Mesothelial cell of epicardium (in vitro differentiated cells): ENCODE results near the gene ECPAS. TPM values are rescaled to one million over a fixed set of nuclear protein-coding genes. Genes with fewer than 3 reads are reported as not detected.

Source experiments
- DNase-seq, 2 experiments: peaks; one replicate each; pipeline ENCODE4 v3.0.0; 2021; ENCODE audit warnings: low spot score in 2 of 2; ENCODE audit not compliant: unreplicated experiment in 2 of 2
- H3K27ac Mint-ChIP-seq: 2 replicates; pipeline ENCODE4 v1.8.0; 2021; ENCODE audit warnings: mixed read lengths
- H3K27me3 Mint-ChIP-seq: 2 replicates; pipeline ENCODE4 v1.8.0; 2021; ENCODE audit warnings: low read depth, mixed read lengths
- H3K36me3 Mint-ChIP-seq: 2 replicates; pipeline ENCODE4 v1.8.0; 2021; ENCODE audit warnings: mixed read lengths
- H3K4me1 Mint-ChIP-seq: 2 replicates; pipeline ENCODE4 v1.8.0; 2021; ENCODE audit warnings: mixed read lengths
- H3K4me3 Mint-ChIP-seq: 2 replicates; pipeline ENCODE4 v1.8.0; 2021; ENCODE audit warnings: mild to moderate bottlenecking, moderate library complexity, mixed read lengths
- H3K9me3 Mint-ChIP-seq: 2 replicates; pipeline ENCODE4 v1.8.0; 2021; ENCODE audit warnings: mixed read lengths
- CTCF ChIP-seq: fragments of 200-600 bp; sonication (generic); IDR thresholded peaks from one replicate; pipeline ENCODE4 v1.5.0; 2021; ENCODE audit warnings: antibody characterized with exemption; ENCODE audit not compliant: unreplicated experiment
- total RNA-seq: library from RNA; stranded (reverse); gene quantifications from 3 replicates; pipeline ENCODE4 v1.2.1, GENCODE V29; 2021

Gene ECPAS
- total RNA-seq, 1 donor from 2014 or later: 84.7 TPM

GRCh38 chr9:111467778-111468367 is 16.3 kb downstream of the ECPAS start:
- DNase-seq: no peak
- Mint-ChIP-seq H3K4me1 (peaks cover 9% of the 10 kb centered on the region), H3K9me3 (peaks cover 12% of the 10 kb centered on the region), H3K27ac (no peak overlapping the region), H3K27me3 (no peaks in the 10 kb centered on the region), H3K4me3 (no peak overlapping the region), H3K36me3 (peaks cover 14% of the 10 kb centered on the region)
- no peak for TF ChIP-seq CTCF

- no peak overlapping the region for H3K27ac Mint-ChIP-seq
- H3K27me3 Mint-ChIP-seq: no peaks in the 10 kb centered on the region
- no peak for DNase-seq
- peaks cover 26% of the 10 kb centered on the region for H3K36me3 Mint-ChIP-seq
- H3K4me3 Mint-ChIP-seq: no peak overlapping the region
- H3K4me1 Mint-ChIP-seq: peaks cover 14% of the 10 kb centered on the region
- TF ChIP-seq CTCF: no peak
- H3K9me3 Mint-ChIP-seq: peaks cover 23% of the 10 kb centered on the region
Observed at GRCh38 chr9:111463048-111463447, 21.1 kb downstream of the ECPAS start.

GRCh38 chr9:111458139-111459009 is 25.8 kb downstream of the ECPAS start:
- Mint-ChIP-seq H3K4me3 (no peak overlapping the region), H3K27ac (no peak overlapping the region), H3K27me3 (no peaks in the 10 kb centered on the region), H3K4me1 (peaks cover 38% of the 10 kb centered on the region), H3K9me3 (peaks cover 14% of the 10 kb centered on the region), H3K36me3 (peaks cover 17% of the 10 kb centered on the region)
- TF ChIP-seq CTCF: no peak
- no peak for DNase-seq

GRCh38 chr9:111456529-111456928 is 27.7 kb downstream of the ECPAS start:
- Mint-ChIP-seq H3K27me3 (no peaks in the 10 kb centered on the region), H3K27ac (peak overlapping the region; percentile 48), H3K4me3 (no peak overlapping the region), H3K36me3 (peaks cover 4% of the 10 kb centered on the region), H3K9me3 (peaks cover 2% of the 10 kb centered on the region), H3K4me1 (peaks cover 41% of the 10 kb centered on the region)
- TF ChIP-seq CTCF: no peak
- DNase-seq: no peak

GRCh38 chr9:111455638-111456037 is 28.5 kb downstream of the ECPAS start:
- Mint-ChIP-seq H3K27me3 (no peaks in the 10 kb centered on the region), H3K4me3 (no peak overlapping the region), H3K27ac (no peak overlapping the region), H3K9me3 (no peaks in the 10 kb centered on the region), H3K4me1 (peaks cover 41% of the 10 kb centered on the region), H3K36me3 (peaks cover 2% of the 10 kb centered on the region)
- no peak for DNase-seq
- no peak for TF ChIP-seq CTCF
